GM19452 (cell line): ENCODE results near the gene OR4C46.
"Not testable (repeated sequence)": the region's sequence is repeated elsewhere in the genome, so short reads cannot be mapped to it uniquely, and the experiment has no call there.

Source experiments
- ATAC-seq: cut with Tn5 transposase; IDR thresholded peaks from one replicate; pipeline ENCODE4 v1.9.1; 2021; ENCODE audit not compliant: unreplicated experiment

Gene OR4C46

DNA sequence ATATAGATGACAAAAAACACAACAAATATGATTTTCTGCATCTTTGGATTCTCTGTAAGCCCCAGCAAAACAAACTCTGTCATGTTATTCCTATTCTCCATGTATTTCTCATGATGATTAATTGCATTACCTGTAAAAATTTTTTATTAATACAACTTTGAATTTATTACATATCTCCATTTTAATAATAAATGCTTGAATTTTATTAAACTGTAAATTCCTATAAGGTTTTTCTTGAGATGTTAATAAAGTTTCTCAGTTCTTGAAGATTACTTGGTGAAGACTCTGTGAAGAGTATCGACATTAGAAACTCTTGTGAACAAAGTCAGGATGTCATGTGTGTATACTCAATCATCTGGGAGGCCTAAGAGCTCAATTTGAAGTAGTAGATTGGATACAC lies at the start of gene OR4C46:
OR4C46 (minus strand) TSS at position 101 of the 400 bp plus-strand sequence; CDS start at position 101, 0 bp downstream.
- no peak for ATAC-seq

GRCh38 chr11:54645606-54646005 lies 41.8 kb upstream of the OR4C46 start:
- ATAC-seq = not testable (repeated sequence)

GRCh38 chr11:54561439-54561838 lies 42.4 kb downstream of the OR4C46 start:
- ATAC-seq = not testable (repeated sequence)

DNA sequence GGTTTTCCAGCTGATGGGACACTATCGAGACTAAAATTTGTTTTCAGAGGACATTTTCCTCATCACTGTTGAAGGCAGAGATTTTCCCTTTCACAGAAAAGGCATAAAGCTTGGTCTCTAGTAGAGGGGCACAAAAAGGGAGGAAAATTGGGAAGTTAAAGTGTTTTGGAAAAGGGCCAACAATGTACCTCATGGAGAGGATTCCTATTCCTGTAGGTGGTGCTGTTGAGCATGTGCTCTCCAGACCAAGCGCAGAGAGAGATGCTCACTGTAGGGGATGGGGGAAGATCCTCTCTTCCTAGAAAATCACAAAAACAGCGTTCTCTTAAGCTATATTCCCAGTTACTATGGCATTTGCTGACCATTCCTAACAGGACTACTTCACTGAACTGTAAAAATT lies 44.9 kb downstream of the OR4C46 start:
- no peak for ATAC-seq

GRCh38 chr11:54558407-54558806 lies 45.4 kb downstream of the OR4C46 start:
- no peak for ATAC-seq
